Dermis blood vessel endothelial cell (primary cell): ENCODE results near the gene PKN2. TPM values are rescaled to one million over a fixed set of nuclear protein-coding genes. Genes with fewer than 3 reads are reported as not detected.

Source experiments
- total RNA-seq: library from RNA; depleted of rRNA; stranded (reverse); fragments of >200 nt; gene quantifications from 2 replicates; pipeline ENCODE4 v1.2.3, GENCODE V29; 2014

Gene PKN2
- total RNA-seq, 1 donor from 2014 or later, result 29.6 TPM

Other genes starting within 250 kb of the PKN2 start
- gene GTF2B, start 207.3 kb downstream of the PKN2 start, total RNA-seq, result 32.7 and 41.4 TPM in 2 replicates